Spleen (tissue), 11 donors: ENCODE results near the gene ADARB2. TPM values are rescaled to one million over a fixed set of nuclear protein-coding genes. Genes with fewer than 3 reads are reported as not detected.

Source experiments
- DNase-seq: peaks from one replicate; pipeline ENCODE4 v3.0.0-alpha.2; 2020
- H3K27ac ChIP-seq, 8 donors: fragments of 200-600 bp; sonication (generic) in 7 of 8; 1 replicate in 4 of 8; 2 replicates in 4 of 8; pipeline versions ENCODE4 v1.5.0 to v1.8.0; 2016 to 2021; ENCODE audit warnings: inconsistent platforms in 4 of 8, mild to moderate bottlenecking in 4 of 8, moderate library complexity in 1 of 8
- H3K27me3 ChIP-seq, 7 donors: fragments of 200-600 bp; sonication (generic) in 6 of 7; replicated peaks in 1 of 7; 1 replicate in 4 of 7; 2 replicates in 3 of 7; pipeline versions ENCODE4 v1.5.0 to v1.8.0; 2016 to 2021; ENCODE audit warnings: inconsistent platforms in 3 of 7, mild to moderate bottlenecking in 1 of 7
- H3K36me3 ChIP-seq, 6 donors: fragments of 200-600 bp; sonication (generic) in 5 of 6; 1 replicate in 4 of 6; 2 replicates in 2 of 6; pipeline versions ENCODE4 v1.5.0 to v1.8.0; 2016 to 2021; ENCODE audit warnings: inconsistent platforms in 2 of 6
- H3K4me1 ChIP-seq, 6 donors: fragments of 200-600 bp; sonication (generic) in 5 of 6; 1 replicate in 3 of 6; 2 replicates in 3 of 6; pipeline versions ENCODE4 v1.5.0 to v1.8.0; 2016 to 2021; ENCODE audit warnings: inconsistent platforms in 3 of 6
- H3K4me3 ChIP-seq, 8 donors: fragments of 200-600 bp; sonication (generic) in 7 of 8; 1 replicate in 4 of 8; 2 replicates in 4 of 8; pipeline versions ENCODE4 v1.5.0 to v1.8.0; 2016 to 2021; ENCODE audit warnings: inconsistent platforms in 4 of 8, mild to moderate bottlenecking in 4 of 8, moderate library complexity in 2 of 8
- H3K9me3 ChIP-seq, 8 donors: fragments of 200-600 bp; sonication (generic) in 7 of 8; 1 replicate in 4 of 8; 2 replicates in 4 of 8; pipeline versions ENCODE4 v1.5.0 to v1.8.0; 2016 to 2021; ENCODE audit warnings: inconsistent platforms in 4 of 8
- CTCF ChIP-seq, 11 experiments: fragments of 200-600 bp in 7 of 11; fragments of 450-650 bp in 4 of 11; sonication (generic) in 4 of 11; IDR thresholded peaks in 8 of 11; conservative IDR thresholded peaks in 3 of 11; 1 replicate in 7 of 11; 2 replicates in 4 of 11; pipeline versions ENCODE4 v1.4.0 to v1.8.0; 2016 to 2021; ENCODE audit warnings: antibody characterized with exemption in 11 of 11, inconsistent platforms in 4 of 11, mild to moderate bottlenecking in 1 of 11
- POLR2A ChIP-seq, 3 donors: fragments of 450-650 bp; IDR thresholded peaks; one replicate each; pipeline ENCODE4 v1.5.1; 2017; ENCODE audit warnings: antibody characterized with exemption in 3 of 3, mild to moderate bottlenecking in 1 of 3
- POLR2AphosphoS5 ChIP-seq, 3 donors: sonication (generic); formaldehyde crosslinking; IDR thresholded peaks; one replicate each; pipeline ENCODE4 v1.5.1; 2017; ENCODE audit warnings: antibody characterized with exemption in 3 of 3
- WGBS, 5 donors: extraction: QIAGEN DNeasy Blood & Tissue Kit in 3 of 5; methylation state at CpG; one replicate each; pipeline versions ENCODE4 v1.1.5 to v1.1.7; 2013 to 2018; 5-methylcytosine and 5-hydroxymethylcytosine counted together
- intact Hi-C: fragments of 100-400 bp; cut with DNase I; formaldehyde crosslinking; loops from one replicate; pipeline ENCODE4 v1.15.0; 2023; ENCODE audit warnings: low total_unique reads
- polyA plus RNA-seq, 3 donors: library from polyadenylated mRNA; stranded (reverse); fragments of 200-250 nt; gene quantifications; one replicate each; pipeline ENCODE4 v1.2.1, GENCODE V29; 2013
- total RNA-seq, 7 donors: library from RNA; depleted of rRNA in 3 of 7; stranded (reverse); fragments of >200 nt in 3 of 7; fragmentation: NEBNext Ultra II Directional in 4 of 7; extraction: Animal tissue kit (Norgen Biotek cat#: 25700) in 4 of 7; gene quantifications; one replicate each; pipeline versions ENCODE4 v1.1.0 to v1.2.1, GENCODE V29; 2016 to 2021
- donor health status: healthy with polysubstance abuse.
- donor health status: DM: no; HTN: no; CAD: no; lungs with moderate emphysema.
- donor health status: DM: no; HTN: no; CAD: no.
- donor health status: Bipolar disorder and iron deficiency.
- donor health status: healthy.
- donor health status: DM: no; HTN: no; CAD: no.
- donor health status: DM: yes; HTN: yes; CAD: no.

The ADARB2 gene
- total and polyA plus RNA-seq, 10 donors: 0.05 to 8.1 (median 0.96) TPM

GRCh38 chr10:1412531-1413189, 324.7 kb downstream of the ADARB2 start:
- intact Hi-C loops: no loop called here
- H3K9me3 ChIP-seq: no peaks in the 10 kb centered on the region
- H3K4me1 ChIP-seq: peaks cover 0 to 9% (median 2%) of the 10 kb centered on the region in 6 donors
- H3K36me3 ChIP-seq: no peaks in the 10 kb centered on the region
- 56 to 69% (median 62%) methylated on average over 19 of the region's 19 CpGs for WGBS, 5 donors
- H3K4me3 ChIP-seq: no peak overlapping the region
- DNase-seq: peak; percentile 46
- H3K27ac ChIP-seq: no peak overlapping the region
- TF ChIP-seq CTCF (IDR thresholded peaks at IDR 0.05 in 8 of 11, conservative IDR thresholded peaks at IDR 0.05 in 3 of 11) (no peak), POLR2AphosphoS5 (IDR thresholded peaks at IDR 0.05) (no peak), POLR2A (IDR thresholded peaks at IDR 0.05) (no peak)
- H3K27me3 ChIP-seq: peaks cover 0 to 58% (median 5%) of the 10 kb centered on the region in 7 donors

GRCh38 chr10:1411956-1412355, 325.4 kb downstream of the ADARB2 start:
- intact Hi-C loops: no loop called here
- no peak overlapping the region for H3K4me3 ChIP-seq
- no peaks in the 10 kb centered on the region for H3K9me3 ChIP-seq
- no peaks in the 10 kb centered on the region for H3K36me3 ChIP-seq
- H3K27ac ChIP-seq: no peak overlapping the region
- peaks cover 0 to 57% (median 5%) of the 10 kb centered on the region in 7 donors for H3K27me3 ChIP-seq
- no peak for TF ChIP-seq POLR2A (IDR thresholded peaks at IDR 0.05)
- no peak for TF ChIP-seq CTCF (IDR thresholded peaks at IDR 0.05 in 8 of 11, conservative IDR thresholded peaks at IDR 0.05 in 3 of 11)
- 13 to 24% (median 21%) methylated on average over 17 of the region's 17 CpGs for WGBS, 5 donors
- peaks cover 0 to 9% (median 2%) of the 10 kb centered on the region in 6 donors for H3K4me1 ChIP-seq
- peak; percentile 44 for DNase-seq

GRCh38 chr10:1411451-1411850, 325.9 kb downstream of the ADARB2 start:
- Histone ChIP-seq H3K4me3 (no peak overlapping the region), H3K4me1 (peaks cover 0 to 9% (median 2%) of the 10 kb centered on the region in 6 donors), H3K27ac (no peak overlapping the region), H3K9me3 (no peaks in the 10 kb centered on the region), H3K27me3 (peaks cover 0 to 58% (median 5%) of the 10 kb centered on the region in 7 donors), H3K36me3 (no peaks in the 10 kb centered on the region)
- WGBS, 5 donors: 76 to 87% (median 87%) methylated on average over 16 to 17 of the region's 17 CpGs
- DNase-seq: peak; percentile 55
- no peak for TF ChIP-seq CTCF (IDR thresholded peaks at IDR 0.05 in 8 of 11, conservative IDR thresholded peaks at IDR 0.05 in 3 of 11)
- TF ChIP-seq POLR2A (IDR thresholded peaks at IDR 0.05): no peak
- TF ChIP-seq POLR2AphosphoS5 (IDR thresholded peaks at IDR 0.05): no peak
- intact Hi-C loops: no loop called here

- TF ChIP-seq POLR2AphosphoS5 (IDR thresholded peaks at IDR 0.05): no peak
- TF ChIP-seq POLR2A (IDR thresholded peaks at IDR 0.05): no peak
- no peak for TF ChIP-seq CTCF (IDR thresholded peaks at IDR 0.05 in 8 of 11, conservative IDR thresholded peaks at IDR 0.05 in 3 of 11)
- H3K4me1 ChIP-seq: peaks cover 0 to 9% (median 2%) of the 10 kb centered on the region in 6 donors
- DNase-seq: peak; percentile 70
- H3K9me3 ChIP-seq: no peaks in the 10 kb centered on the region
- peaks cover 0 to 63% (median 5%) of the 10 kb centered on the region in 7 donors for H3K27me3 ChIP-seq
- intact Hi-C loops: no loop called here
- no peak overlapping the region for H3K4me3 ChIP-seq
- no peak overlapping the region for H3K27ac ChIP-seq
- no peaks in the 10 kb centered on the region for H3K36me3 ChIP-seq
- 85 to 90% (median 89%) methylated on average over 27 to 33 of the region's 33 CpGs for WGBS, 5 donors
These were observed 326.6 kb downstream of the ADARB2 start for GRCh38 chr10:1410469-1411395.
